ENCODE data around the gene TFEC.
"Not testable (repeated sequence)": the region's sequence is repeated elsewhere in the genome, so short reads cannot be mapped to it uniquely, and the experiment has no call there.

The TFEC gene

DNA sequence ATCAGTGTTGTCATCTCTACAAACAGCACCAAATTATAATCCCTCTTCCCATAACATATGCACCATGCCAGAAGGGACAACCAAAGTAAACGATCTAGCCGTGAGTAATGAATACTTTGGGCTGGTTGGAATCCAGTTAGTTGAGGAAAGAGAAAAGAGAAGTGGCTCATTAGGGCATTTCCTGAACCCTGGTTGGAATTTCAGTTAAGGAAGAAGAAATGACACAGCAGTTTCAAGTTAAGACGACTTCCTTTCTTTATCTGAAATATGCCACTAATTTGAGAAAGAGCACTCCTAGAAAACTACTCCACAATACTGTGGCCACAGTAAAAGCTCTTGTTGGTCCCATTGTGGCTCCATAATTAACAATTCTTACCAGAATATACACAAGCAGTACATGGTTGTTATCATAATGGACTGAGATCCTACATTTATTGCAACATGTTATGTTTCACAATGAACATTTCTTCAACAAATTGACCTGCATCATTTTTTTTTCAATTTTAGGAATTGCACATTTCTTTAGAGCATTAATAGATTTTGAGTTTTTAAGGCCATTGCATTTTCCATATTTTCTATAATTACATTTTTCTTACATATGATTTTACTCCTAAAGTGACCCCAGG, at the start of gene TFEC:
Gene TFEC (minus strand): TSS at position 113 of the 626 bp plus-strand sequence. CDS start 46,322 bp downstream, outside the sequence.
- DNase-seq: peak; percentile 83 to 96 (median 95)

DNA sequence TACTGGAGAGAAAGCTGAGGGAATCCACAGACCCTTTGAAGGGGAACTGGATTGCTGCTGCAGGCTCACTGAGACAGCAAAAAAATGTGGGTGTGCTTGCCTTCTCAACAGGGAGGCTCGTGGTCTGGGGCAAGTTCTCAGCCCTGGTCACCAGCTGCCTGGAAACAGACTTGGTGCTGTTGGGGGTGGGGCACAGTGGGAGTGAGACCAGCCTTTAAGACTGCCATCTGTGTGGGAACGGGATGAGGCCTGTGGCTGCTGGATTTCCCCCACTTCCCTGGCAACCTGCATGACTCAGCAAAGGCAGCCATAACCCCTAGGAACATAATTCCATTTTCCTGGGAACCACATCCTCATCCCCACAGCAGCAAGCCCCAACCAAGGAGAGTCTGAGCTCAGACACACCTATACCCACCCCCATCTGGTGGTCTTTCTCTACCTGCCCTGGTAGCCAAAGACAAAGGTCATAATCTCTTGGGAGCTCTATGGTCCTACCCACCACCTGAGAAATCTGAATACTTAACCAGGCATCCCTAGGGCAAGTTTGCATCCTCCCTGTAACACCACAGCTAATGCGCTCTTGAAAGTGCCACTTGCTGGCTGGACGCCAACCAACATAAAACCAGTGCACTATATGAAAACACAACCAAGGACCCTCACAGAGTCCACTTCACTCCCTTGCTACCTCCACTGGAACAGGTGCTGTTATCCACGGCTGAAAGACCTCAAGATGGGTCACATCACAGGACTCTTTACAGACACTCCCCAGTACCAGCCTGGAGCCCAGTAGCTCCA, 45.0 kb upstream of the TFEC start:
- DNase-seq: peak; percentile 43 to 77 (median 61)

- peak in 1 of 3 donors; percentile 3 for DNase-seq
These were observed 41.1 kb upstream of the TFEC start for GRCh38 chr7:116071629-116072028.

DNA sequence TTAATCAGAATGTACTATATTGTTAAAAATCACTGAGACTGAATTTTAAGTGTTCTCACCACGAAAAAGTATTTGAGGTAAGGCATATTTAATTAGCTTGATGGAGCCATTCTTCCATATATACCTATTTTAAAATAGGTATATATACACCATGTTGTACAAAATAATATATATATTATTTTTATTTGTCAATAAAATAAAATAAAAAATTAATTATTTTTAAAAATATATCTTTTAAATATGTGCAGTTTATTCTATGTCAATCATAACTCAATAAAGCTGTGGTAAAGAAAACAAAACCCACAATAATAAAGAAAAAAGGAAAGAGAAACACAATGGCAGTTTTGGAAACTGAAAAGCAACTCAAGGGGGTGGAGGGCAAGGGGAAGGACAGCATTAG, 33.6 kb upstream of the TFEC start:
- no peak for DNase-seq

DNA sequence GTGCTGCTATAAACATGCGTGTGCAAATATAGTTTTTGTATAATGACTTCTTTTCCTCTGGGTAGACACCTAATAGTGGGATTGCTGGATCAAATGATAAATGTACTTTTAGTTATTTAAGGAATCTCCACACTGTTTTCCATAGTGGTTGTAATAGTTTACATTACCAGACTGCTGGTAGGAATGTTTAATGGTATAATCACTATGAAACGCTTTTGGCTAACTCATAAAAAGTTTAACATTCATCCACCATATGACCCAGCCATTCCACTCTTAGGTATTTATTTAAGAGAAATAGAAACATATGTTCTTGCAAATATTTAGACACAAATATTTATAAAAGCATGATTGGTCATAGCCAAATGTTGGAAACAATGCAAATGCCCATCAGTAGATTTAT, 32.1 kb upstream of the TFEC start:
- no peak for DNase-seq

DNA sequence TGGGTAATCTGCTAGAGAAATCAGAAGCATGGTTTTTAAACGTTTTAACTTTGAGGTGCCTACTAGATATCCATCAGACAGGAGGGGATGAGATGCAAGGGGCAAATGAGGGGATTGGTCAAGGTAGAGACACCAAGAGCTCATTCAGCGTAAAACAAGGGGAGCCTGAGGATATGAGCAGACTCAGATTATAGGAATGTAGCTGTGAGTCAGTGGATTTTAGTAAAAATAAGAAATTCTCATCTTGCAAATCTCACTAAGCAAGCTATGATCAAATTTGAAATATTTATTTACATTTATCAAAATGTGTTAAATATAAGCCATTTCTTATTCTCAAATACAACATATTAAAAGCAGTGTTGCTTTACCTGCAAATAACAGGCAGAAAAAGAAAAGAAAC, 21.4 kb upstream of the TFEC start:
- DNase-seq: no peak

DNA sequence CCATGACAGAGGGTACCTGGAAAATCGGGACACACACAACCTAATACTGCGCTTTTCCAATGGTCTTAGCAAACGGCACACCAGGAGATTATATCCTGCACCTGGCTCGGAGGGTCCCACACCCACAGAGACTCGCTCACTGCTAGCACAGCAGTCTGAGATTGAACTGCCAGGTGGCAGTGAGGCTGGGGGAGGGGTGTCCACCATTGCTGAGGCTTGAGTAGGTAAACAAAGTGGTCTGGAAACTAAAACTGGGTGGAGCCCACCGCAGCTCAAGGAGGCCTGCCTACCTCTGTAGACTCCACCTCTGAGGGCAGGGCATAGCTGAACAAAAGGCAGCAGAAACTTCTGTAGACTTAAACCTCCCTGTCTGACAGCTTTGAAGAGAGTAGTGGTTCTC, 16.7 kb upstream of the TFEC start:
- DNase-seq: not testable (repeated sequence)

DNA sequence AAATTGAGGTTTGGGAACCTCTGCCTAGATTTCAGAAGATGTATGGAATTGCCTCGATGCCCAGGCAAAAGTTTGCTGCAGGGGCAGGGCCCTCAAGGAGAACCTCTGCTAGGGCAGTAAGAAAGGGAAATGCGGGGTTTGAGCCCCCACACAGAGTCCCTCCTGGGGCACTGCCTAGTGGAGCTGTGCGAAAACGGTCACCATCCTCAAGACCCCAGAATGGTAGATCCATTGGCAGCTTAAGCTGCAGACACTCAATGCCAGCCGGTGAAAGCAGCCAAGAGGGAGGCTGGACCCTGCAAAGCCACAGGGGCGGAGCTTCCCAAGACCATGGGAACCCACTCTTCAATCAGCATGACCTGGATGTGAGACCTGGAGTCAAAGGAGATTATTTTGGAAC, 15.0 kb upstream of the TFEC start:
- no peak for DNase-seq

- DNase-seq: no peak
These were observed 11.1 kb upstream of the TFEC start for GRCh38 chr7:116041615-116042014.

DNA sequence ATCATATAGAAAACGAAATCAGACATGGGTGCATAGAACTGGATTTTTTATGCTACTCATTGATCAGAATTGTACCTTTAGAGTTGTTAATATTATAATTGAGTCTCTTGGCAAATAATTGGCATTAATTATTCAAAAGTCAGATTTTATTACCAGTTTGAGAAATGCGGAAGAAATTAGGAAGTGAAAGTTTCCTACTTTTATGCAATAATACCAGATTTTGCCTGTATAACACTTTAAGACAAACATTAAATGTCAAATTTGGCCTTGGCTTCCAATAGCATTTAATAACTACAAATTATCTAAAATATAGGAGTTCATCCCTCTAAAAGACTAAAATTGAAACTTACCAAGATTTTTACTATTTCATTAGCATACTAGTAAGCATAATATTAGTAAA, 6.8 kb upstream of the TFEC start:
- peak in 2 of 3 donors; percentile 55 to 59 for DNase-seq

- no peak for DNase-seq
These were observed 3.8 kb upstream of the TFEC start for GRCh38 chr7:116034411-116034810.

DNA sequence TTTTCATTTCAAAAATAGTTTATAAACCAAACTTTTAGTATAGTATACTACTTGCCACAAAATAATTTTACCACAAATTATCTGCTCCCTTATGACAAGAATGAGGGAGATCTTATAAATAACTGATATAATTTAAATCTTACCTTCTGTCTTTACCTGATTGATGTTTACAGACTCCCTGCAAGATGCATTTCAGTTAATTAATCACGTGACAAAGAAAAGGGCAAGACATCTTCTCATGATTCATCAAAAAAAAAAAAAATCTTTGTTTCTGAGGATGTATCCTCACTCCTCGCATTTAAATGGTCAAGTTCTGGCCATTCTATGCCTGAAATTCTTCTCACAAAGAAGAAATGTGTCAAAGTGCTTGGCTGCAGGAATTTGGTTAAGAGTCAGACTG, 2.3 kb upstream of the TFEC start:
- no peak for DNase-seq

DNA sequence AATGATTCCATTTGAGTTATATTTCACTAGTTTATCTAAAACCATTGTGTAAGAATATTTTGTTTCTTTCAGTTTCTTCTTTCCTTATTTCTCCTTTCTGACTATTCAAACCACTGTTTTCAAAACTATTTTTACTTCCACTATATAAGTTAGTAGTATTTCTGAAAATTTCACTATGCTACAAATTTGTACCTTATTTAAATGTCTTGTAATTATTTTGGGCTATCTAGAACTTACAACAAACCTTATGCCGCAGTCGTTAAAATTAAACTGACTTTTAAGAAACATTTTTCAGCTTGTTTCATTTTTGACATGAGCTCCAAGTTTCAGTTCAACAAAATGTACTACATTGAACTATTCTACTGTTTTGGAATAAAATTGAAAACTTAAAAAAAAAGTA, 1.8 kb downstream of the TFEC start:
- DNase-seq: peak in 2 of 3 donors; percentile 43 to 57

DNA sequence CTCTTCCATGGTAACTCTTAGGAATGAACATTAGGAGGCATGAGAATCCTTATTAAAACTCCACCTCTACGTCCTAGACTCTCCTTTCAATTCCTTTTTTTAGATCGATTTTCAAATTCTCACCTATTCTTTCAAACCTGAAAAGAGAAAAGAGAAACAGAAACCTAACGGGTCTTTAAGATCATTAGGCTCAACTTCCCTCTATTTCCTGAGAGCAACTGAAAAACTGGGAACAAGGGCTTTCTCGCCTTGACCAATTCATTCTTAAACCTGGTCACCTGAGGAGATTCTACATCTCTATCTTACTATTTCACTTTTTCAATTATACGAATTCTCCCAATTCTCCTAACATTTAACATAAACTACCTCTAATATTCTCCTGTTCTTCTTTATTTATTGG, 2.8 kb downstream of the TFEC start:
- peak in 2 of 3 donors; percentile 42 to 62 for DNase-seq

DNA sequence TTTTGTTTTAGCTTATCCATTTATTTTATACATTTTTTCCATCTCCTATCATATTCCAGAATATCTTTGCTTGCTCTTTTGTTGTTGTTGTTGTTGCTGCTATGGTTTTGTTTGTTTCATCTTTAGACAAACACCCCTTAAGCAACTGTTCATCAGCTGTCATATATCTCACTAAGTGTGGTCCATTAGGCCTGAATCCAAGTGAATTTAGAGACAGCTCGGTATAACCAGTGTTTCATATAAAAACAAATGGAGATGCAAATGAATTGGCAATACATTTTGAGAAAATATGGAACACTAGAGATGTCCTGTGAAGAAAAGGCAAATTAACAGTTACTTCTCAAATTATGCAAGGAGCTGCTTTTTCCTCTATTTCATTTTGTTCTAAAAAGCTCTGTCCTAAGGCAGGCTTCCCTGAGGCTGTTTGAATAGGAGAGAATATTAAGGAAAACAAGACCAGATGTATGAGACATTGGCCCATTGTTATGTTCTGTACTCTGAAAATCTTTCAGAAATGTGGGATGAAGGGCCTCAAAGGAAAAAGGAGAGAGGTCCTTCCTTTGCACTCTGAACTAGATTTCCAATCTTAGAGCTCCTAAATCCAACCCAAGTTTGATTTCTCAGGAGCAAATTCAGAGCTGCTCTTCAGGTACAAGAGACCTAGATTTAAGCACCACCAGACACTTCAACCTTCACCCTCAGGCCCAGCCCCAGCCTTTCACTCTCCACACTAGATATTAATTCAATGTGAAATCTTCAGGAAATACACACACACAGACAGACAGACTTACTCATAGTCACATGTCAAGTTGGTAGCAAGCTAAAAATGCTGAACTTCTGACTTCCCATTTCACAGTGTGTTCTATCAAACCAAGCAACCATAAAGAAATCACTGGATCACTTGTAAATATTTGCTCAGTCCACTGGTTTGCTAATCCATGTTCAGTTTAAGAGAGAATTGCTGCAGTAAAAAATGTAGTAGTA, 5.4 kb downstream of the TFEC start:
- peak; percentile 66 to 88 (median 83) for DNase-seq

DNA sequence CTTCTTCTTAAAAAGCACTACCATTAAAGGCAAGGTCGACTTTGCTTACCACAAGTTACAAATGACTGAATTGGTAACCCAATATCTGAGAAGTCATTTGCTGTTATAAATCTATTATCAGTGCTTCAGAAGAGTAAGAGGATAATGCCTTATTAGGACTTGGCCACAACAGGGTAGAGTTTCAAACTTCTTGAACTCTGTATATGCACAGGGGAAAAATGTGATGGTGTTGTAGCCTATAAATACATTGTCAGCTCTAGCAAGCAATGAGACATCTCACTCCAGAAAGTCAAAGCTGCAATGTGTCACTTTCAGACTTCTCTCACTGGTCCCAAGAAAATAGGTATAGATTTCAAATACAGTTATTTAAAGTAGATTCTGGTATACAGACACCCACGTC, 9.3 kb downstream of the TFEC start:
- DNase-seq: no peak

- no peak for DNase-seq
These were observed 11.8 kb downstream of the TFEC start for GRCh38 chr7:116018731-116019130.

DNA sequence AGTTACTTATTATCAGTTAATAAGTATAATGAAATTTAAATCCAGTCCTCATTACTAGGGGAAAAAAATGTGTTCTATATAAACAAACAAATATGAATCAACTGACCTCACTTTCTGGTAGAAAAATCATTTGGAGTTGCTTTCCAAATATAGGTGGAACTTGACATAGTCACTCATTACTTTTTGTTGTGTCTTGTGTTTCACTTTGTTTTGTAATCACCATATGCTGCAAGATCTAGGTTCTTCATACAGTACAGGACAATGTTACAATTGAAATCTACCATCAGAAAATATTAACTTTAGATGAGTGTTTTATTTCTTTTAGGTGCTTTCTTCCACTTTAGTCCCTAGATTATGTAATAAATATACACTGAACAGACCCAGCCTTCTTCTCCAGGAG, 16.9 kb downstream of the TFEC start:
- peak in 2 of 3 donors; percentile 42 to 45 for DNase-seq

DNA sequence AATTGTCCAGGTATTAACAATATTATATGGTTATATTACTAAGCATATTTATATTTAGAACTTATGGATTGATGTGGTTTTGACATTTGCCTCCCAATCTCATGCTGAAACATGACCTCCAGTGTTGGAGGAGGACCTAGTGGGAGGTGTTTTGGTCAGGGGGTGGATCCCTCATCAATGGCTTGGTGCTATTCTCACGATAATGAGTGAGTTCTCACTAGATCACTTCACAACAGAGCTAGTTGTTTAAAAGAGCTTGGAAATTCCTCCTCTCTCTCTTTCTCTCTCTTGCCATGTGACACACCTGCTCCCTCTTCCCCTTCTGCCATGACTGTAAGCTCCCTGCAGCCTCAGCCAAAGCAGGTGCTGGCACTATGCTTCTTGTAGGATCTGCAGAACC, 19.0 kb downstream of the TFEC start:
- DNase-seq: no peak

DNA sequence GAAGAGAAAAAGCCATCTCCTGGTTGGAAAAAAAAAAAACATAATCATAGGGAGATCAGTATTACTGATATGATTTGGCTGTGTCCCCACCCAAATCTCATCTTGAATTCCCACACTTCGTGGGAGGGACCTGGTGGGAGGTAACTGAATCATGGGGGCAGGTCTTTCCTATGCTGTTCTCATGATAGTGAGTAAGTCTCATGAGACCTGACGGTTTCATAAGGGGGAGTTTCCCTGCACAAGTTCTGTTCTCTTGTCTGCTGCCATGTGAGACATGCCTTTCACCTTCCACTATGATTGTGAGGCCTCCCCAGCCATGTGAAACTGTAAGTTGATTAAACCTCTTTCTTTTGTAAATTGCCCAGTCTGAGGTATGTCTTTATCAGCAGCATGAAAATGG, 25.8 kb downstream of the TFEC start:
- DNase-seq: peak; percentile 58 to 68 (median 60)

DNA sequence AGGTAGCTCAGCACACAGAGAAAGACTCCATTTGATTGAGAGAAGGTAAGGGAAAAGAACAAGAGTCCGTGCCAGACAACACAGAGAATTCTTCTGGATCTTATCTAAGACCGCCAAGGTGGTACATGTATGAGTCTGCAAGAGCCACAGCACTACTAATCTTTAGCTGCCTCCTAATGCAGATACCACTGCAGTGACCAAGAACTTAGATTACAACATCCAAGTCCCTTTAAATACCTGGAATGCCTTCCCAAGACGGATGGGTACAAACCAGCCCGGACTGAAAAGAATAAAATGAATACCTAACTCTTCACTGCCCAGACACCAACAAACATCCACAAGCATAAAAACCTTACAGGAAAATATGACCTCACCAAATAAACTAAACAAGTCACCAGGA, 33.3 kb downstream of the TFEC start:
- no peak for DNase-seq

DNA sequence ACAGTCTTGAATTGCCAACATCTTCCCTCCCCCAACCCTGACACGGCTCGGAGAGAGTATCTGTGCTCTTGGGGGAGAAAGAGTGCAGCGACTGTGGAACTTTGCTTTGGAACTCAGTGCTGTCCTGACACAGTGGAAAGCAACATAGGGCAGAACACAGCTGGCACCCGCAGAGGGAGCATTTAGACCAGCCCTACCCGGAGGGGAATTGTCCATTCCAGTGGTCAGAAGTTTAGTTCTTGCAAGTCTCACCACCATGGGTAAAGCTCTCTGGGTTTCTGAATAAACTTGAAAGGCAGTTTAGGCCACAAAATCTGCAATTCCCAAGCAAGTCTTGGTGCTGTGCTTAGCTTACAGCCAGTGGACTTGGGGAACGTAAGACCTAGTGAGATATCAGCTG, 34.9 kb downstream of the TFEC start:
- DNase-seq: no peak

DNA sequence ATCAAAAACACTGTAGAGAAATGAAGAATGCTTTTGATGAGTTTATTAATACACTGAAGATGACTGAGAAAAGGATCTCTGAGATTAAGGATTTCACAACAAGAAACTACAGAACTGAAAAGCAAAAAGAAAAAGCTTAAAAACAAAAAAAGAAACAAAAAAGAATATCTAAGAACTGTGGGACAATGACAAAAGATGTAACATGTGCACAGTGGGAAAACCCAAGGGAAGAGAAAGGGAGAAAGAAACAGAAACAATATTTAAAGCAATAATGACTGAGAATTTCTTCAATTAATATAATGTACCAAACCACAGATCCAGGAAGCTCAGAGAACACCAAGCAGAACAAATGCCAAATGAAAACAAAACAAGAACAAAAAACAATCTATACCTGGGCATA, 42.2 kb downstream of the TFEC start:
- peak; percentile 36 to 72 (median 58) for DNase-seq
